PC-3 (cell line): ENCODE results near the gene VRTN.

ENCODE experiments used
- EZH2 ChIP-seq: fragments of 300-600 bp; sonication (generic); IDR thresholded peaks from one replicate; pipeline ENCODE4 v1.6.1; 2017; ENCODE audit warnings: antibody characterized with exemption, mild to moderate bottlenecking, low read length; ENCODE audit not compliant: unreplicated experiment
- EZH2phosphoT487 ChIP-seq: fragments of 300-600 bp; sonication (generic); IDR thresholded peaks from 2 replicates; pipeline ENCODE4 v1.6.1; 2018; ENCODE audit warnings: mild to moderate bottlenecking, antibody characterized with exemption, low read length, borderline replicate concordance
- TF ChIP-seq, protein P1 (sequence below): fragments of 300-600 bp; sonication (generic); conservative IDR thresholded peaks from 2 replicates; pipeline ENCODE4 v1.5.1; 2017; ENCODE audit warnings: antibody characterized with exemption, low read depth, mild to moderate bottlenecking, low read length

DNA sequence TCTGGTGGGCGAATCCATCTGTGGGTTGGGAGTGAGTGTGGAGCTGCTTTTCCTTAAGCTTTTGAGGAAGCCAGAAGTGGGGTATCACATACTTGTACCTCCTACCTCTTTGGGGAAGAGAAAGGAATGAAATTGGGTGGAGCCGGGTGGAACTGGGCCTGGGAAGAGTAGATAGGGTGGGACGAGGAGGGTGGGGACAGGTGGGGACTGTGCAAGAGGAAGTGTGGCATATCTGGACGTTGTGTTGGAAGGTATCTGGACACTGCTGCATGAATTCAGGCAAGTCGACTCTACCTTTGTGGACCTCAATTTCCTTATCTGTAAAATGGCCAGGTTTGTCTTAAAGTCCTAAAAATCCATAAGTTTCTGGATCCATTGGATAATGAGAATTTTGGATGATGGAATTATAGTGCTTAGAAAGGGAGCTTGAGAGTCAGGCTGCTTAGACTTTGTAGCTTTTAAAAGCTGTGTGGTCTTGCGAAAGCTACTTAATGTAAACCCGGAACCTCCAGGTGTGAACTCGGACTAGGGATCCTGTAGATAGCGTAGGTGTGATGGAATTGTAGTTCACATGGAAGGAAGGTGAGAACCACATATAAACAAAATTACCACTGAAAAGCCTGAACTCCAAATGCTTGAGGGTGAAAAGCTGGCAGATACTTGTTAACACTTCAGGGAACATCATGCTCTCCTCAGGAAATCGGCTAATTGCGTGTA lies 2.1 kb downstream of the VRTN start:
- TF ChIP-seq, protein P1, sequence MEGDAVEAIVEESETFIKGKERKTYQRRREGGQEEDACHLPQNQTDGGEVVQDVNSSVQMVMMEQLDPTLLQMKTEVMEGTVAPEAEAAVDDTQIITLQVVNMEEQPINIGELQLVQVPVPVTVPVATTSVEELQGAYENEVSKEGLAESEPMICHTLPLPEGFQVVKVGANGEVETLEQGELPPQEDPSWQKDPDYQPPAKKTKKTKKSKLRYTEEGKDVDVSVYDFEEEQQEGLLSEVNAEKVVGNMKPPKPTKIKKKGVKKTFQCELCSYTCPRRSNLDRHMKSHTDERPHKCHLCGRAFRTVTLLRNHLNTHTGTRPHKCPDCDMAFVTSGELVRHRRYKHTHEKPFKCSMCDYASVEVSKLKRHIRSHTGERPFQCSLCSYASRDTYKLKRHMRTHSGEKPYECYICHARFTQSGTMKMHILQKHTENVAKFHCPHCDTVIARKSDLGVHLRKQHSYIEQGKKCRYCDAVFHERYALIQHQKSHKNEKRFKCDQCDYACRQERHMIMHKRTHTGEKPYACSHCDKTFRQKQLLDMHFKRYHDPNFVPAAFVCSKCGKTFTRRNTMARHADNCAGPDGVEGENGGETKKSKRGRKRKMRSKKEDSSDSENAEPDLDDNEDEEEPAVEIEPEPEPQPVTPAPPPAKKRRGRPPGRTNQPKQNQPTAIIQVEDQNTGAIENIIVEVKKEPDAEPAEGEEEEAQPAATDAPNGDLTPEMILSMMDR: no peak
- TF ChIP-seq EZH2 (no peak), EZH2phosphoT487 (no peak)
